ENCODE data around the gene THAP3.

THAP3 gene

DNA sequence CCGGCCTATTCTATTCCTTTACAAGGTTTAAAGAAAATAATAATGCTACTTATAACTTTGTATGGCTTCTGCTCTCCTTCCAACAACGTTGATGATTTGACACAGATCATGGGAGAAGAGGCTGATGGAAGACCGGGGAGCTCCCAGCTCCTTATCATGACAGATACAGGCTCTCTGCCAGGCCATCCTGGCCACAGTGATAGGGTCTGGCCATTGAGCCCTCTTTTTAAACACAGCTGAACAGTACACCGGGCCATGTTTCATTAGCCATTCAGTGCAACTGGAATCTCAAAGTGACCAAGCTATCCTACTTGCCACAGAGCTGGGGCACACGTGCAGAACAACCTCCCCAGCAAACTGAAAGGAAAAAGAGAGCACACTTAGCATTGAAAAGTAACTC is 42.0 kb downstream of the THAP3 start:
- DNase-seq: no peak

DNA sequence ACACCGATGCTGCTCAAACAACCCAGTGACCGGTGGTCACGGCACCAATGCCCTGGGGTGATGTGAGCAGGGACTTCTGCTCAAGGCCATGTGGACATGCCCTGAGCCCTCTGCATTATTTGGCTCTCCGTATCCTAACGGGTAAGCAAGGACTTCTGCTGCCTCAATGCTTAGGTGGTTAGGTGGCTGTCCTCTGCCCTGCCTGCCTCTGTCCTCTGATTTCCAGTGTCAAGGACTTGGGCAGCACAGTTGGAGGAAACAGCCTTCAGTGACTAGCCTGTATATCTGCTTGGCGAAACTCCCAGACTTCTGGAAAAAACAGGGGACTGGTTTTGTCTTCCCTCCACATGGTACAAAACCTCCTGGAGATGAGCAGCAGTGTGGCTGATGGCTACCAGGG is 42.5 kb downstream of the THAP3 start:
- DNase-seq: no peak

DNA sequence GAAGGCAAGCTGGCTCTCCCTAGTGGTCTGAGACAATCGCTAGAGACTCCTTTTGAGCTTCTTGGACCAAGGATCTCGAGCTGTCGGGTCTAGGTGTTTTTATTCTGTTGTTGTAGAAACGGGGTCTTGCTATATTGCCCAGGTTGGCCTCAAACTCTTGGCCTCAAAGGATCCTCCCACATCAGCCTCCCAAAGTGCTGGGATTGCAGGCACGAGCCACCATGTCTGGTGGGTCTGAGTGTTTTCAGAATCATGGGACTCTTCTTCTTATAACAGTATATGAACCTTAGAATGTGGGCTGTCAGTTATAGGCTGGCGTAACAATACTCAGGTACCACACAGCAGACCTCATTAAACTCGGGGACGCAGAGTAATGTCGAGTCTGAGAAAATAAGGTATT is 43.8 kb downstream of the THAP3 start:
- DNase-seq: no peak

DNA sequence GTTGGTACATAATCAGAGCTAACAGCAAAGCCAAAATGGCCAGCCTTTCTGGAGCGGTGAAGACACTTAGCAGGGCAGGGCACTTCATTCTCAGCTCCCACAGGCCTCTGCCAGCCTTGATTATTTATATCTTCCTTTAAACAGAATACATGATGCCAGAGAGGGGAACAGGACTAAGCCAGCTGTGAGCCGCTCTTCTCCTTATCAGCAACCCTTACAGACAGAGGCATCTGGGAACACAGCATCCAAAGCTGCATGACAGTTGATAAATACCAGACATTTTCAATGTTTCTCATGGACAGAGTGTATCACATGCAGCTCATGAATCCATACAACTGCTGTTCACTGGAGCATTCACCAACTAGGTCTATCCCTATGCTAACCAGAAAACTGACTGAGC is 47.9 kb downstream of the THAP3 start:
- DNase-seq: no peak

GRCh38 chr1:6673816-6674398 is 49.2 kb downstream of the THAP3 start:
- no peak for DNase-seq

DNA sequence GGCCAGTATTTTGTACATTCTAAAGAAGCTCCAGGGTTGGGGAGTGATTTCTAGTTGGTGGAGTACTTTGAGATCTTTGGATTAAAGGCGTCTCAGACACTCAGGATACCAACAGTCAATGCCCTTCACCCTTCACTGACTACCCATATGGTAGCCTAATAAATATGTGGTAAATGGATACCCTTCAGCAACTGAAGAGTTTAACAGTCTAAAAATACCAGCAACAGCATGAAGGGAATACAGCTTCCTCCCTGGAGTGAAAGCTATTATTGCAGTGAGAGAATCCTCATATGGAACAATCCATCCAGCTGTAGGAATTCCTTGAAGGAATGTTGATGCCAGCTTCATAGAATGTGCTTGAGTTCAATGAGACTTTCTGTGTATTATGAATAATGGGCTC is 50.1 kb downstream of the THAP3 start:
- no peak for DNase-seq

- DNase-seq: no peak
Measured at GRCh38 chr1:6675941-6676340, 51.3 kb downstream of the THAP3 start.

All from nucleus accumbens (tissue), 56 donors.